ENCODE data around the gene AIPL1.

GRCh38 chr17:6480303-6480675 lies 45.4 kb upstream of the AIPL1 start:
- TF ChIP-seq TCF4 (CRISPR knock-in tag; IDR thresholded peaks at IDR 0.05; ENCODE audit: borderline replicate concordance) (no peak), ZNF70 (CRISPR knock-in tag; IDR thresholded peaks at IDR 0.05) (no peak)
